Anterior cingulate cortex (tissue), 58 donors: ENCODE data around the gene ABHD11.
"Not testable (repeated sequence)": the region's sequence is repeated elsewhere in the genome, so short reads cannot be mapped to it uniquely, and the experiment has no call there.

Source experiments
- DNase-seq, 58 donors: peaks; one replicate each; lab custom pipeline; 2025; lab: John Stamatoyannopoulos, UW

Gene ABHD11

GRCh38 chr7:73738612-73739386 is at the start of gene ABHD11:
Gene ABHD11 (minus strand): TSS chr7:73738802. CDS start chr7:73738770, 32 bp downstream.
- peak; percentile 73 to 99 (median 97) for DNase-seq

- DNase-seq, result not testable (repeated sequence)
Observed at GRCh38 chr7:73787786-73788048, 49.1 kb upstream of the ABHD11 start.

- no peak for DNase-seq
Observed at GRCh38 chr7:73786588-73786987, 48.0 kb upstream of the ABHD11 start.

GRCh38 chr7:73779517-73779916 is 40.9 kb upstream of the ABHD11 start:
- DNase-seq, result no peak

- DNase-seq, result no peak
Observed at GRCh38 chr7:73778801-73779389, 40.3 kb upstream of the ABHD11 start.

GRCh38 chr7:73774923-73775322 is 36.3 kb upstream of the ABHD11 start:
- DNase-seq, result no peak

- no peak for DNase-seq
Observed at GRCh38 chr7:73773700-73774517, 35.3 kb upstream of the ABHD11 start.

- no peak for DNase-seq
Observed at GRCh38 chr7:73770860-73771670, 32.5 kb upstream of the ABHD11 start.

GRCh38 chr7:73770002-73770859 is 31.6 kb upstream of the ABHD11 start, which contains the start of gene CLDN3:
Gene CLDN3 (minus strand): TSS chr7:73770270. CDS start chr7:73770049, 221 bp downstream.
- DNase-seq, result no peak

- DNase-seq, result no peak
Observed at GRCh38 chr7:73769481-73770001, 30.9 kb upstream of the ABHD11 start.

GRCh38 chr7:73768641-73769480 is 30.3 kb upstream of the ABHD11 start:
- DNase-seq, result no peak

- DNase-seq, result no peak
Observed at GRCh38 chr7:73766556-73767229, 28.1 kb upstream of the ABHD11 start.

- DNase-seq, result no peak
Observed at GRCh38 chr7:73762659-73762999, 24.0 kb upstream of the ABHD11 start.

GRCh38 chr7:73761854-73762658 is 23.5 kb upstream of the ABHD11 start:
- no peak for DNase-seq

GRCh38 chr7:73758581-73759138 is 20.1 kb upstream of the ABHD11 start:
- no peak for DNase-seq

- DNase-seq, result peak in 4 of 58 donors; percentile 5 to 36 (median 29)
Observed at GRCh38 chr7:73749931-73750776, 11.6 kb upstream of the ABHD11 start.
